K562 (cell line): ENCODE data around the gene GRB14.

Experiments used
- CBFA2T3 ChIP-seq: fragments of 450-650 bp; IDR thresholded peaks from 2 replicates; pipeline ENCODE4 v1.6.1; 2017
- CTCF ChIP-seq, 3 experiments: IDR thresholded peaks in 2 of 3; conservative IDR thresholded peaks in 1 of 3; 2 replicates each; pipeline ENCODE4 v1.5.1; 2011 to 2012; ENCODE audit warnings: low read length in 3 of 3, mild to moderate bottlenecking in 3 of 3, control low read depth in 2 of 3, improper control_type of control experiment in 1 of 3, inconsistent platforms in 1 of 3, low read depth in 1 of 3, mixed read lengths in 1 of 3, moderate library complexity in 1 of 3; ENCODE audit not compliant: insufficient read depth in 2 of 3
- CUX1 ChIP-seq: fragments of 200-800 bp; sonication (Bioruptor generic); IDR thresholded peaks from 2 replicates; pipeline ENCODE4 v1.6.1; 2016; ENCODE audit warnings: missing genetic modification characterization, missing compliant biosample characterization
- E2F6 ChIP-seq, 2 experiments: IDR thresholded peaks; 2 replicates each; pipeline ENCODE4 v1.6.1; 2011; ENCODE audit warnings: borderline replicate concordance in 1 of 2, control low read depth in 1 of 2, low read depth in 1 of 2, low read length in 1 of 2, mild to moderate bottlenecking in 1 of 2, mixed read lengths in 1 of 2, moderate library complexity in 1 of 2; ENCODE audit not compliant: insufficient read depth in 1 of 2, insufficient read length in 1 of 2, poor library complexity in 1 of 2, severe bottlenecking in 1 of 2; ENCODE audit errors: extremely low read depth in 1 of 2
- EZH2 ChIP-seq: IDR thresholded peaks from 2 replicates; pipeline ENCODE4 v1.6.1; 2012; ENCODE audit warnings: low read depth, mild to moderate bottlenecking, inconsistent platforms, low read length, borderline replicate concordance
- HINFP ChIP-seq: fragments of 450-650 bp; conservative IDR thresholded peaks from 2 replicates; pipeline ENCODE4 v1.6.1; 2016; ENCODE audit warnings: missing genetic modification characterization, low read depth, mild to moderate bottlenecking, control low read depth, missing compliant biosample characterization
- MXI1 ChIP-seq: IDR thresholded peaks from 2 replicates; pipeline ENCODE4 v1.6.1; 2011; ENCODE audit warnings: low read depth, mild to moderate bottlenecking, improper control_type of control experiment, low read length
- SETDB1 ChIP-seq: IDR thresholded peaks from one replicate; pipeline ENCODE4 v1.6.1; 2012; ENCODE audit warnings: low read length, control low read depth, inconsistent platforms
- SIX5 ChIP-seq, 2 experiments: IDR thresholded peaks; 2 replicates each; pipeline ENCODE4 v1.6.1; 2011; ENCODE audit warnings: low read length in 2 of 2, borderline replicate concordance in 1 of 2, low read depth in 1 of 2, mild to moderate bottlenecking in 1 of 2, moderate library complexity in 1 of 2; ENCODE audit not compliant: insufficient read depth in 1 of 2
- STAT5B ChIP-seq: fragments of 250-450 bp; sonication (Bioruptor Pico); IDR thresholded peaks from 2 replicates; pipeline ENCODE4 v1.8.0; 2021; ENCODE audit warnings: mild to moderate bottlenecking, inconsistent platforms
- USF2 ChIP-seq: sonication (generic); formaldehyde crosslinking; IDR thresholded peaks from 2 replicates; pipeline ENCODE4 v1.5.0; 2020; ENCODE audit warnings: missing genetic modification reagents
- YY1 ChIP-seq, 3 experiments: IDR thresholded peaks; 2 replicates each; pipeline ENCODE4 v1.6.1; 2011; ENCODE audit warnings: low read length in 2 of 3, mild to moderate bottlenecking in 2 of 3, moderate library complexity in 2 of 3, borderline replicate concordance in 1 of 3, control low read depth in 1 of 3, low read depth in 1 of 3; ENCODE audit not compliant: insufficient read depth in 3 of 3, insufficient replicate concordance in 2 of 3, control insufficient read depth in 1 of 3, insufficient read length in 1 of 3; ENCODE audit errors: extremely low read depth in 1 of 3
- ZNF589 ChIP-seq: fragments of 200-800 bp; sonication (Bioruptor generic); IDR thresholded peaks from 2 replicates; pipeline ENCODE4 v1.6.1; 2016; ENCODE audit warnings: low read depth, missing genetic modification characterization, missing compliant biosample characterization

- TF ChIP-seq EZH2 (no peak), SIX5 (IDR thresholded peaks at IDR 0.05; ENCODE audit: borderline replicate concordance in 1 of 2, insufficient read depth in 1 of 2, low read depth in 1 of 2, low read length in 2 of 2) (no peak), SETDB1 (no peak), HINFP (tag) (no peak), CBFA2T3 (no peak), CTCF (IDR thresholded peaks at IDR 0.05 in 2 of 3, conservative IDR thresholded peaks at IDR 0.05 in 1 of 3; ENCODE audit: insufficient read depth in 2 of 3, low read depth in 1 of 3, low read length in 3 of 3) (no peak), USF2 (no peak), STAT5B (CRISPR knock-in tag) (no peak), YY1 (IDR thresholded peaks at IDR 0.05; ENCODE audit: borderline replicate concordance in 1 of 3, control insufficient read depth in 1 of 3, extremely low read depth in 1 of 3, insufficient read depth in 3 of 3, insufficient read length in 1 of 3, insufficient replicate concordance in 2 of 3, low read depth in 1 of 3, low read length in 2 of 3) (no peak), ZNF589 (no peak), CUX1 (CRISPR knock-in tag) (no peak), E2F6 (IDR thresholded peaks at IDR 0.05; ENCODE audit: borderline replicate concordance in 1 of 2, extremely low read depth in 1 of 2, insufficient read depth in 1 of 2, insufficient read length in 1 of 2, low read depth in 1 of 2, low read length in 1 of 2, poor library complexity in 1 of 2, severe bottlenecking in 1 of 2) (no peak), MXI1 (no peak)
Observed at GRCh38 chr2:164657129-164657528, 35.8 kb upstream of the GRB14 start.
